ENCODE data around the gene CXCL6. TPM values are rescaled to one million over a fixed set of nuclear protein-coding genes. Genes with fewer than 3 reads are reported as not detected.

CXCL6 gene
- total and polyA plus RNA-seq, 5 donors: 0.20 to 0.92 (median 0.38) TPM; not detected in 1

GRCh38 chr4:73817341-73817740, 19.1 kb upstream of the CXCL6 start:
- WGBS: 93% methylated on average over 1 of the region's 1 CpG
- Histone ChIP-seq H3K27me3 (ENCODE audit: control insufficient read depth, insufficient read depth) (no peaks in the 10 kb centered on the region), H3K9me3 (ENCODE audit: control insufficient read depth, low read length) (no peaks in the 10 kb centered on the region), H3K4me3 (ENCODE audit: low read length) (no peak overlapping the region), H3K27ac (ENCODE audit: low read length) (no peak overlapping the region), H3K4me1 (ENCODE audit: control insufficient read depth, insufficient read depth, low read length) (peaks cover 2% of the 10 kb centered on the region)
- ATAC-seq (no peak), DNase-seq (no peak)
- intact Hi-C loops (cut with DNase I): no loop called here

DNA sequence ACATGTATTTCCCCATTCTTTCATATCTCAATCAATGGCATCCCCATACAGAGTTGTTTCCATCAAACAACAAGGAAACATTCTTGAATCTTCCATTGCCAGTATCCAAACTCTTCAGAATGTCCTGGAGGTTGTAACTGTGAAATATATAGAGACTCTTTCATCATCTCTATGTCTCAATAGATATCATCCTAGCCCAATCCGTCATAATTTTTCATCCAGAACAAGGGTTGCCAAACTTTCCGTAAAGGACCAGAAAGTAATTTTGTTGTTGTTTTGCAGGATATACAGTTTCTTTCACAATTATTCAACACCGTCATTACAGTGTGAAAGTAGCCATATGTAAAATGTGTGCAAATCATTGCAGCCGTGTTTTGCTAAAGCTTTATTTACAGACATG, 15.2 kb upstream of the CXCL6 start:
- H3K9me3 ChIP-seq (ENCODE audit: control insufficient read depth, low read length): no peaks in the 10 kb centered on the region
- no peaks in the 10 kb centered on the region for H3K27me3 ChIP-seq (ENCODE audit: control insufficient read depth, insufficient read depth)
- no peak for DNase-seq
- no peak overlapping the region for H3K27ac ChIP-seq (ENCODE audit: low read length)
- intact Hi-C loops (cut with DNase I): no loop called here
- ATAC-seq: no peak
- peaks cover 2% of the 10 kb centered on the region for H3K4me1 ChIP-seq (ENCODE audit: control insufficient read depth, insufficient read depth, low read length)
- H3K4me3 ChIP-seq (ENCODE audit: low read length): no peak overlapping the region
- 82% methylated on average over 4 of the region's 4 CpGs for WGBS

GRCh38 chr4:73822389-73822788, 14.1 kb upstream of the CXCL6 start:
- DNase-seq (no peak), ATAC-seq (no peak)
- Histone ChIP-seq H3K27ac (ENCODE audit: low read length) (no peak overlapping the region), H3K4me3 (ENCODE audit: low read length) (no peak overlapping the region), H3K9me3 (ENCODE audit: control insufficient read depth, low read length) (no peaks in the 10 kb centered on the region), H3K4me1 (ENCODE audit: control insufficient read depth, insufficient read depth, low read length) (no peaks in the 10 kb centered on the region), H3K27me3 (ENCODE audit: control insufficient read depth, insufficient read depth) (no peaks in the 10 kb centered on the region)
- 76% methylated on average over 3 of the region's 3 CpGs for WGBS
- intact Hi-C loops (cut with DNase I): no loop called here

DNA sequence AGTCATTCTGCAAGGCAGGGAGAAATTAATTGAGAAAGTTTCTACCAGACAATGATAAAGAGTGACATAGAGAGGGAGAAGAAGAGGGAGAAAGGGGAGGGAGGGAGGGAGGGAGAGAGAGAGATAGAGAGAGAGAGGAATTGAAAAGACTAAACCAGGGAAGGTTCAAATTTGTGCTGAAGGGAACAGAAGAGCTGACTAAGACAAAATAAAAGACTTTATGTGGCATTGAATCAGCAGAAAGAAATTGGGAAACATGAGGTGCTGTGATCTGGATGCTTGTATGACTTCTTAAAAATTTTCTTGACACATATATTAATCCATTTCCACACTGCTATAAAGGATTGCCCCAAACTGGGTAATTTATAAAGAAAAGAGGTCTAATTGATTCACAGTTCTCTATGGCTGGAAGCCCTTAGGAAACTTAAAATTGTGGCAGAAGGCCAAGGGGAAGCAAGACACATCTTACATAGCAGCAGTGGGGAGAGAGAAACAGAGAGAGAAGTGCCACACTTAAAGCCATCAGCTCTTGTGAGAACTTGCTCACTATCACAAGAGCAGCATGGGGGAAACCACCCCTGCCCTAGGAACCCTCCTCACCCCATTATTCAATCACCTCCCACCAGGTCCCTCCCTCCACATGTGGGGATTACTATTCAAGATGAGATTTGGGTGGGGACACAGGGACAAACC, 13.5 kb upstream of the CXCL6 start:
- DNase-seq (no peak), ATAC-seq (no peak)
- intact Hi-C loops (cut with DNase I): no loop called here
- Histone ChIP-seq H3K27ac (ENCODE audit: low read length) (no peak overlapping the region), H3K4me3 (ENCODE audit: low read length) (no peak overlapping the region), H3K4me1 (ENCODE audit: control insufficient read depth, insufficient read depth, low read length) (no peaks in the 10 kb centered on the region), H3K9me3 (ENCODE audit: control insufficient read depth, low read length) (no peaks in the 10 kb centered on the region), H3K27me3 (ENCODE audit: control insufficient read depth, insufficient read depth) (no peaks in the 10 kb centered on the region)

- no peak for ATAC-seq
Measured at GRCh38 chr4:73823760-73824159, 12.7 kb upstream of the CXCL6 start.

GRCh38 chr4:73828956-73829355, 7.5 kb upstream of the CXCL6 start:
- Histone ChIP-seq H3K27ac (ENCODE audit: low read length) (no peak overlapping the region), H3K4me1 (ENCODE audit: control insufficient read depth, insufficient read depth, low read length) (no peaks in the 10 kb centered on the region), H3K9me3 (ENCODE audit: control insufficient read depth, low read length) (no peaks in the 10 kb centered on the region), H3K27me3 (ENCODE audit: control insufficient read depth, insufficient read depth) (no peaks in the 10 kb centered on the region), H3K4me3 (ENCODE audit: low read length) (no peak overlapping the region)
- ATAC-seq (peak in 1 of 2 donors; percentile 62), DNase-seq (no peak)
- WGBS: 26% methylated on average over 3 of the region's 3 CpGs
- intact Hi-C loops (cut with DNase I): no loop called here

More at GRCh38 chr4:73823760-73824159, 12.7 kb upstream of the CXCL6 start:
- H3K4me3 ChIP-seq (ENCODE audit: low read length): no peak overlapping the region
- H3K9me3 ChIP-seq (ENCODE audit: control insufficient read depth, low read length): no peaks in the 10 kb centered on the region
- no peak overlapping the region for H3K27ac ChIP-seq (ENCODE audit: low read length)
- H3K4me1 ChIP-seq (ENCODE audit: control insufficient read depth, insufficient read depth, low read length): no peaks in the 10 kb centered on the region
- intact Hi-C loops (cut with DNase I): no loop called here
- no peaks in the 10 kb centered on the region for H3K27me3 ChIP-seq (ENCODE audit: control insufficient read depth, insufficient read depth)
- no peak for DNase-seq

DNA sequence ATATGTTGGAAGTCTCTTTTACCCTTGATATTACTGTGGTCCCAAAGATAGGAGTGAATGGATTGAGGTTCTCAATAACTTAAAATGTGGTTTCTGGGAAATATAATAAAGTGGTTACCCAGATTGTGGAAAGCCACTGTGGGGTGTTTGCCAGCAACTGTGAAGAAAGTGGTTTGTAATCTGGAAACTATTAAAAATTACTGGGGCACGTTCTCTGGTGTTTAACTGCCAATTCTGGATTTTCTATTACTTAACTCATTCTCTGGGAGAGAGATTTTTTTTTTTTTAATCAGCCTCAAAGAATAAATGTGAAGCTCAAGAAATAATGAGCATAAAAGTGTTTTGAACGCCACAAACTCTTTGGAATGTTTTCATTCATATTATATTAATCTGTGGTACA, 4.9 kb upstream of the CXCL6 start:
- peak in 1 of 2 donors; percentile 56 for ATAC-seq
- intact Hi-C loops (cut with DNase I): no loop called here
- Histone ChIP-seq H3K4me1 (ENCODE audit: control insufficient read depth, insufficient read depth, low read length) (no peaks in the 10 kb centered on the region), H3K4me3 (ENCODE audit: low read length) (no peak overlapping the region), H3K27ac (ENCODE audit: low read length) (no peak overlapping the region), H3K9me3 (ENCODE audit: control insufficient read depth, low read length) (no peaks in the 10 kb centered on the region), H3K27me3 (ENCODE audit: control insufficient read depth, insufficient read depth) (no peaks in the 10 kb centered on the region)
- peak in 2 of 3 donors; percentile 41 to 48 for DNase-seq
- WGBS: 54% methylated on average over 2 of the region's 2 CpGs

GRCh38 chr4:73832651-73833237, 3.7 kb upstream of the CXCL6 start:
- ATAC-seq: peak in 1 of 2 donors; percentile 41
- Histone ChIP-seq H3K4me1 (ENCODE audit: control insufficient read depth, insufficient read depth, low read length) (peaks cover 2% of the 10 kb centered on the region), H3K4me3 (ENCODE audit: low read length) (no peak overlapping the region), H3K9me3 (ENCODE audit: control insufficient read depth, low read length) (no peaks in the 10 kb centered on the region), H3K27me3 (ENCODE audit: control insufficient read depth, insufficient read depth) (no peaks in the 10 kb centered on the region), H3K27ac (ENCODE audit: low read length) (no peak overlapping the region)
- DNase-seq: no peak
- intact Hi-C loops (cut with DNase I): no loop called here
- WGBS: 60% methylated on average over 1 of the region's 1 CpG

DNA sequence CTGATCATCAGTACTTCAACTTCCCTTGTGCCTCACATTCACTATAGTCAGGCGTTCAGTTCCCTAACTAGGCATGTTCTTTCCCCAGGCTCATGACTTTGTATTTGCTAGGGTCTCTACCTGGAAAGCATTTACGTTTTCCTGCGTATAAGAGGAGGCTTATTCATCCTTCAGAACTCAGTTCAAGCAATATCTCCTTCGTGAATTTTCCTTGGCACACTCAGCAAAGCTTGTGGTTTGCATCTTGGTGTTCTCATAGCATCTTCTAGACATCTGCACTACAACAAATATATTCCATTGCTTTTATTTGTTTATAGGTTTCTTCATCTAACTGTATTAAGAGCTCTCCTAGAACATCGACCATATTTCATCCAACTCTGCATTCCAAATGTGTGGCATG, 2.6 kb downstream of the CXCL6 start:
- Histone ChIP-seq H3K27me3 (ENCODE audit: control insufficient read depth, insufficient read depth) (no peaks in the 10 kb centered on the region), H3K4me1 (ENCODE audit: control insufficient read depth, insufficient read depth, low read length) (peaks cover 2% of the 10 kb centered on the region), H3K9me3 (ENCODE audit: control insufficient read depth, low read length) (no peaks in the 10 kb centered on the region), H3K4me3 (ENCODE audit: low read length) (no peak overlapping the region), H3K27ac (ENCODE audit: low read length) (no peak overlapping the region)
- no peak for DNase-seq
- intact Hi-C loops (cut with DNase I): no loop called here
- ATAC-seq: no peak
- WGBS: 86% methylated on average over 5 of the region's 5 CpGs

GRCh38 chr4:73839715-73840114, 3.2 kb downstream of the CXCL6 start:
- no peaks in the 10 kb centered on the region for H3K27me3 ChIP-seq (ENCODE audit: control insufficient read depth, insufficient read depth)
- H3K4me1 ChIP-seq (ENCODE audit: control insufficient read depth, insufficient read depth, low read length): peaks cover 2% of the 10 kb centered on the region
- no peak for DNase-seq
- intact Hi-C loops (cut with DNase I): no loop called here
- no peak overlapping the region for H3K4me3 ChIP-seq (ENCODE audit: low read length)
- 92% methylated on average over 3 of the region's 3 CpGs for WGBS
- no peak overlapping the region for H3K27ac ChIP-seq (ENCODE audit: low read length)
- no peaks in the 10 kb centered on the region for H3K9me3 ChIP-seq (ENCODE audit: control insufficient read depth, low read length)
- no peak for ATAC-seq

DNA sequence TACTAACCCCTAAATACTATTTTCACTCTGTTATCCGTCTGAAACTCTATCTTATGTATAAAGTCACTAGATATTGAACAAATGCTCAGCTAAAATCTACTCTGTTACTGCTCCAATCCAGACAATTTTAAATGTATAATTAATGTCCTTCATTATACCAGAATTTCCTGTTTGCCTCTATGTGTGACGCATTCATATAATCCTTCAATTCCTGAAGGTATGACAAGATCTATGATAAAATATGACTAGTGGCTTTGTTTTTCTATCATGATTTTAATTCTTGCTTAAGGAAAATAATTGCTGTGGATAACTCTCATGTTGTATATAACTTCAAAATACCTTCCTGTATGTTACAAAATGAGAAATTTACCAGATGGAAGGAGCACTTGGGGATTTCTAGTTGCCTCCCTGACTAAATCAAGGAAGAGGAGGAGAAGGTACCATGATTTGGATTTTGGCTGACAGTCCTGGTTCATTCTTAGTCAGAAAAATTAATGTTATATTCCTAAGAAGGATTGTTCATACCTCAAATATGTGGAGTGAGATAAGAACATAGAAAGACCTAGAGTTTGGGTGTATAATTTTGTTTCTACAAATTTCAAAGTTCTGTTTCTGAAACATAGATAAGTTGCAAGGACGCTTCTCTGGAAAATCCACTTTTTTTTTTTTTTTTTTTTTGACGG, 4.9 kb downstream of the CXCL6 start:
- Histone ChIP-seq H3K9me3 (ENCODE audit: control insufficient read depth, low read length) (no peaks in the 10 kb centered on the region), H3K4me3 (ENCODE audit: low read length) (no peak overlapping the region), H3K4me1 (ENCODE audit: control insufficient read depth, insufficient read depth, low read length) (peaks cover 2% of the 10 kb centered on the region), H3K27me3 (ENCODE audit: control insufficient read depth, insufficient read depth) (no peaks in the 10 kb centered on the region), H3K27ac (ENCODE audit: low read length) (no peak overlapping the region)
- ATAC-seq (no peak), DNase-seq (no peak)
- 67% methylated on average over 4 of the region's 4 CpGs for WGBS
- intact Hi-C loops (cut with DNase I): no loop called here

Measured in right cardiac atrium (tissue), 5 donors.